OCI-LY3 (cell line): ENCODE results near the gene TAF10.

Source experiments
- H2AFZ ChIP-seq: fragments of 200-600, 300-600 bp; shearing (Covaris generic); 2 replicates; pipeline ENCODE4 v1.6.0; 2014; ENCODE audit warnings: antibody characterized with exemption, low read depth, low read length
- H3K27ac ChIP-seq: fragments of 200-600, 300-600 bp; sonication (generic); 2 replicates; pipeline ENCODE4 v1.5.1; 2014; ENCODE audit warnings: mild to moderate bottlenecking, low read length, moderate library complexity, mixed read lengths
- H3K27me3 ChIP-seq: fragments of 200-600, 300-600 bp; sonication (generic); 2 replicates; pipeline ENCODE4 v1.6.1; 2014; ENCODE audit warnings: low read depth, low read length, mixed read lengths
- H3K36me3 ChIP-seq: fragments of 200-600, 300-600 bp; sonication (generic); replicated peaks from 2 replicates; pipeline ENCODE3; 2014; ENCODE audit warnings: low read depth, low read length, mixed read lengths
- H3K4me1 ChIP-seq: fragments of 300-600, 200-600 bp; sonication (generic); 2 replicates; pipeline ENCODE4 v1.6.1; 2014; ENCODE audit warnings: low read length, mixed read lengths
- H3K4me2 ChIP-seq: fragments of 200-600, 300-600 bp; sonication (generic); 2 replicates; pipeline ENCODE4 v1.6.1; 2014; ENCODE audit warnings: low read length, mixed read lengths
- H3K4me3 ChIP-seq: fragments of 300-600, 200-600 bp; sonication (generic); 2 replicates; pipeline ENCODE4 v1.5.1; 2014; ENCODE audit warnings: antibody characterized with exemption, mild to moderate bottlenecking, low read length, moderate library complexity
- H3K79me2 ChIP-seq: fragments of 300-600, 200-600 bp; shearing (Covaris generic); 2 replicates; pipeline ENCODE4 v1.6.1; 2014; ENCODE audit warnings: mild to moderate bottlenecking, low read length, mixed read lengths
- H3K9ac ChIP-seq: fragments of 300-600, 200-600 bp; shearing (Covaris generic); 2 replicates; pipeline ENCODE4 v1.6.0; 2014; ENCODE audit warnings: mild to moderate bottlenecking, low read length, moderate library complexity
- H3K9me3 ChIP-seq: fragments of 200-600, 300-600 bp; shearing (Covaris generic); 2 replicates; pipeline ENCODE4 v1.6.1; 2014; ENCODE audit warnings: low read length, mixed read lengths; ENCODE audit not compliant: insufficient read depth
- H4K20me1 ChIP-seq: fragments of 200-600, 300-600 bp; sonication (generic); 2 replicates; pipeline ENCODE4 v1.6.1; 2016; ENCODE audit warnings: low read length, mixed read lengths; ENCODE audit not compliant: insufficient read depth
- EZH2phosphoT487 ChIP-seq: fragments of 200-600 bp; shearing (Covaris generic); IDR thresholded peaks from 2 replicates; pipeline ENCODE4 v1.6.1; 2018; ENCODE audit warnings: antibody characterized with exemption, mixed run types, low read depth
- TF ChIP-seq, protein P1 (sequence below): fragments of 200-600, 300-600 bp; sonication (generic); IDR thresholded peaks from 2 replicates; pipeline ENCODE4 v1.5.1; 2014; ENCODE audit warnings: antibody characterized with exemption, low read length, low read depth

The TAF10 gene

DNA sequence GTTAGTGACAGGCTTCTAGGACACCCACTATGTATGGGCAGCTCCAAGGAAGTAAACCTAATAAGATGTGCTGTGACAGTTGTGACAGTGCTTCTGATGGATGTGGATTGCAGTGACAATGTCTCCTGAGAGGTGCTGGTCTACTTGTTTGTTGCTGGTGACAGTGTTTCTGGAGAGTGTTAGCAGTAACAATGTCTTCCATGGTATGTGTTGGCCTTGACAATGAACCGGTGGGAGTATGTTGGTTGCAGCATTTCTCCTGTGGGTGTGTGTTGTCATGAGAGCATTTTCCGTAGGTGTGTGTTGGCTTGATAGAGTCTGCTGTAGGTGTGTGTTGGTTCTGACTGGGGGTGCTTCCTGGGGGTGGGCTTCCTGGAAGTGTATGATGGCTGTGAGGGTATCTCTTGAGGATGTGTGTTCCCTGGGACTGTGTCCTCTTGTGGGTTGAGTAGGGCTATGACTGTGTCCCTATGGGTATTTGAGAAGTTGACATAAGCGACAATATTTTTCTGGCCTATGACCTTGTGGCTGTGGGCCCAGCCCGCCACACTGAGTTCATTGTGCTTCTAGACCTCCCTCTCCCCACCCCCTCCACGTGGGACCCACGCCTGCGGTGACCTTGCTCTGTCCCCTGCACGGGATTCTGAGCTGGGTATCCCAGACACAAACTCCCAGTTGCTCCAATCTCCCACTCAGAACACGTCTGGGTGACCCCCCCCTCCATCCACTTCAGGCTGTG, 42.4 kb upstream of the TAF10 start:
- Histone ChIP-seq H4K20me1 (no peaks in the 10 kb centered on the region), H2AFZ (no peak overlapping the region), H3K4me1 (no peaks in the 10 kb centered on the region), H3K27me3 (peaks cover 23% of the 10 kb centered on the region; the same call in 1 of the 2 replicates), H3K36me3 (no peaks in the 10 kb centered on the region), H3K4me2 (no peak overlapping the region), H3K9me3 (no peaks in the 10 kb centered on the region), H3K79me2 (no peaks in the 10 kb centered on the region), H3K9ac (no peak overlapping the region), H3K27ac (no peak overlapping the region), H3K4me3 (no peak overlapping the region)
- TF ChIP-seq EZH2phosphoT487, result no peak
- TF ChIP-seq, protein P1, sequence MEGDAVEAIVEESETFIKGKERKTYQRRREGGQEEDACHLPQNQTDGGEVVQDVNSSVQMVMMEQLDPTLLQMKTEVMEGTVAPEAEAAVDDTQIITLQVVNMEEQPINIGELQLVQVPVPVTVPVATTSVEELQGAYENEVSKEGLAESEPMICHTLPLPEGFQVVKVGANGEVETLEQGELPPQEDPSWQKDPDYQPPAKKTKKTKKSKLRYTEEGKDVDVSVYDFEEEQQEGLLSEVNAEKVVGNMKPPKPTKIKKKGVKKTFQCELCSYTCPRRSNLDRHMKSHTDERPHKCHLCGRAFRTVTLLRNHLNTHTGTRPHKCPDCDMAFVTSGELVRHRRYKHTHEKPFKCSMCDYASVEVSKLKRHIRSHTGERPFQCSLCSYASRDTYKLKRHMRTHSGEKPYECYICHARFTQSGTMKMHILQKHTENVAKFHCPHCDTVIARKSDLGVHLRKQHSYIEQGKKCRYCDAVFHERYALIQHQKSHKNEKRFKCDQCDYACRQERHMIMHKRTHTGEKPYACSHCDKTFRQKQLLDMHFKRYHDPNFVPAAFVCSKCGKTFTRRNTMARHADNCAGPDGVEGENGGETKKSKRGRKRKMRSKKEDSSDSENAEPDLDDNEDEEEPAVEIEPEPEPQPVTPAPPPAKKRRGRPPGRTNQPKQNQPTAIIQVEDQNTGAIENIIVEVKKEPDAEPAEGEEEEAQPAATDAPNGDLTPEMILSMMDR, result no peak

DNA sequence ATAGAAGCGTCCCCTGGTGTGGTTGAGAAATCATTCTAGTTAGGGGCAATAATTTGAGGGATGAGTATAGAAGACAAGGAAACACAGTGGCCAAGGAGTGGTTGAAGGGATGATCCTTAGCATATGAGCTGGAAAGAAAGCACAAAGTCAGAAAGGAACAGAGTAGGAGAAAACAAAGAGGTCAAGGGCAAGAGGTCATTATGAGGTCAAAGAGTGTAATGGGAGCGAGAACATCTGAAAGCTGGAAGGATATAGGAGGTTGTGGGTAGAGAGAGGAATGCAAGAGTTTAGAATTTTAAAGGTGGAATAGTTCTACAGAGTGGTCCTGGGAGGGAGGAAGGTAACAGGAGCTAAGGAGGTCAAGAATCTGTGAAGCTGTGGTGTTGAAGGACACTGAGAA, 41.6 kb upstream of the TAF10 start:
- Histone ChIP-seq H3K27me3 (peaks cover 26% of the 10 kb centered on the region; the same call in 1 of the 2 replicates), H3K9me3 (no peaks in the 10 kb centered on the region), H3K79me2 (no peaks in the 10 kb centered on the region), H3K4me2 (no peak overlapping the region), H3K4me3 (no peak overlapping the region), H3K9ac (no peak overlapping the region), H3K36me3 (no peaks in the 10 kb centered on the region), H2AFZ (no peak overlapping the region), H3K27ac (no peak overlapping the region), H4K20me1 (no peaks in the 10 kb centered on the region), H3K4me1 (no peaks in the 10 kb centered on the region)
- TF ChIP-seq, protein P1, result no peak
- TF ChIP-seq EZH2phosphoT487, result no peak

DNA sequence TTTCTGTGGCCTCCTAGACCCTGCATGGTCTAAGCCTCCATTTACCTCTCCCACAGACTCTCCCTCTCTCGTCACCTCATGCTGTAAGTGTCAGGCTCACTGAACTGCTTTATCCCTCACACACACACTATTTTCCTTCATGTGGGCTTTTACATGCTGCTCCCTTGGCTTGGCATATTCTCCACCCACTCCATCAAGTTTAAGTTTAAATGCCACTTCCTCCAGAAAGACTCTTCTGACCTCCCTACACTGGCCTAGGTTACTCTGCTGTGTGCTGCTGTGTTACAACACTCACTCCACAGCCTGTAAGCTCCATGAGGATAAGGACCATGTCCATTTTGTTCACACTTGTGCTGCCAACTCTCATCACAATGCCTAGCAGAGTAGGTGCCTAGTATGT, 41.1 kb upstream of the TAF10 start:
- no peak overlapping the region for H3K27ac ChIP-seq
- no peaks in the 10 kb centered on the region for H3K79me2 ChIP-seq
- H3K4me2 ChIP-seq, result no peak overlapping the region
- H2AFZ ChIP-seq, result no peak overlapping the region
- no peak overlapping the region for H3K9ac ChIP-seq
- H3K9me3 ChIP-seq, result no peaks in the 10 kb centered on the region
- no peaks in the 10 kb centered on the region for H3K36me3 ChIP-seq
- peaks cover 26% of the 10 kb centered on the region; the same call in 1 of the 2 replicates for H3K27me3 ChIP-seq
- no peak overlapping the region for H3K4me3 ChIP-seq
- H3K4me1 ChIP-seq, result peaks cover 6% of the 10 kb centered on the region
- TF ChIP-seq, protein P1, result no peak
- no peak for TF ChIP-seq EZH2phosphoT487
- H4K20me1 ChIP-seq, result no peaks in the 10 kb centered on the region

DNA sequence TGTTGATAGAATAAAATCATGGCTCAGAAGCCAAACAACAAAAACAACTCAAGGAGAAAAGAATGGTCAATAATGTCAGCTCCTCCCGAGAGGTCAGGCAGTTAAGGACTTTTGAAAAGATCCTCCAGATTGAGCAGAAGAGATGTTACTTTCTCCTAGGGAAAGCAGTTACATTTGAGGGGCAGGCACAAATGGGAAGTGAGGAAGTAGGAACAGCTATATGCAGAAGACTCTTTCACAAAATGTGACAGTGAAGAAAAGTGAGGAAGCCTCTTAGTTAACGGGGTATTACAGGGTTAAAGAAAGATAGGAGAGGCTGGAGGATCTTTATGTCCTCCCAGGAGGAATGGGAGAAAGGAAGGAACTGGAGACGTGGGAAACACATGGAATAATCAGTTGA, 40.2 kb upstream of the TAF10 start:
- no peaks in the 10 kb centered on the region for H3K36me3 ChIP-seq
- H3K4me2 ChIP-seq, result no peak overlapping the region
- no peak for TF ChIP-seq EZH2phosphoT487
- TF ChIP-seq, protein P1, result no peak
- H2AFZ ChIP-seq, result no peak overlapping the region
- H3K27ac ChIP-seq, result no peak overlapping the region
- H4K20me1 ChIP-seq, result no peaks in the 10 kb centered on the region
- no peak overlapping the region for H3K4me3 ChIP-seq
- H3K4me1 ChIP-seq, result peaks cover 15% of the 10 kb centered on the region
- no peak overlapping the region for H3K9ac ChIP-seq
- H3K9me3 ChIP-seq, result no peaks in the 10 kb centered on the region
- peaks cover 26% of the 10 kb centered on the region; the same call in 1 of the 2 replicates for H3K27me3 ChIP-seq
- H3K79me2 ChIP-seq, result no peaks in the 10 kb centered on the region
